GM19043 (cell line): ENCODE data around the gene AUTS2.
"Not testable (repeated sequence)": the region's sequence is repeated elsewhere in the genome, so short reads cannot be mapped to it uniquely, and the experiment has no call there.

Experiments
- ATAC-seq: cut with Tn5 transposase; IDR thresholded peaks from one replicate; pipeline ENCODE4 v1.9.1; 2021; ENCODE audit warnings: low read depth; ENCODE audit not compliant: unreplicated experiment

Gene AUTS2

DNA sequence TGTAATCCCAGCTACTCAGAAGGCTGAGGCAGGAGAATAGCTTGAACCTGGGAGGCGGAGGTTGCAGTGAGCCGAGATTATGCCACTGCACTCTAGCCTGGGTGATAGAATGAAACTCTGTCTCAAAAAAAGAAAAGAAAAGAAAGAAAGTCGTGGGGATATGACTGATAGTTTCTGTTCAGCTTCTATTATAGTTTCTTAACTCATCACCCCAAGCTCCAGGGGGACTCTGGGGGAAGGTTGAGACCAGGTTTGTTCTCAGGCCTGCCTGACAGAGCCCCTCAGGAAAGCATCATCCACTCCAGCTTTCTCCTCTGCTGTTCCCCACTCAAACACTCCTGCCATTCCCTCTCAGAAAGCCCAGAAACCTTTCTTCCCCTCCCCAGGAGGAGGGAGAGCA is 991.3 kb downstream of the AUTS2 start:
- ATAC-seq, result no peak

DNA sequence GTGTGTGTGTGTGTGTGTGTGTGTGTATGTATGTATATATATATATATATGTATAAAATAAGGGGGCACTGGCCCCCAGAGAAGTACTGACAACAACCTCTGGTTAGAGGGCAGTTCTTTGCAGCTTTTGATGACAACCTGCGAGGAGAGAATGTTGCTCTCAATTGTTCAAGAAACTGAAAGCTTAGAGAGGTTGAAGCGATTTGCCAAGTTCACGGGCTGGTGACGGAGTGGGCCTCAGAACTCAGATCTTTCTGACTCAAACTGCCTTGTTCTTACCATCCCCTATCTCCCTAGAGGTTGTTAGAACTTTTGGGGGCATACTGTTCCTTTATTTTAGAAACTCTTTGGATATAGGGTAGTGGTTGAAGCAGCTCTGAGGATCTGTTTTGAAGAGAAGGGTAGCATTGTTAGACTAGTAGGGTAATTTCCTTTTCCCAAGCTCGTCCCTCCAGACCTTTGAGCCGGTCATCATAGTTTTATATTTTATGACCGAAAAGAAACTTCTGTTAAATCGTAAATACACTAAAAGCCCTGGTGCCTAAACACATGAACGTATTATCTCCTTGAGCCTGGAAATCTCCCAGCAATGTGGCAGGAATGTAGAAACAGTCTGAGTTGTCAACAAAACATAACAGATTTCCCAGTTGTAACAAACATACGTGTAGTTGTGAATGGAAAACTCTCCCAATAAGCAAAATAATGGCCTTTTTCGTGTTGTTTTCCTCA is 992.0 kb downstream of the AUTS2 start:
- no peak for ATAC-seq

DNA sequence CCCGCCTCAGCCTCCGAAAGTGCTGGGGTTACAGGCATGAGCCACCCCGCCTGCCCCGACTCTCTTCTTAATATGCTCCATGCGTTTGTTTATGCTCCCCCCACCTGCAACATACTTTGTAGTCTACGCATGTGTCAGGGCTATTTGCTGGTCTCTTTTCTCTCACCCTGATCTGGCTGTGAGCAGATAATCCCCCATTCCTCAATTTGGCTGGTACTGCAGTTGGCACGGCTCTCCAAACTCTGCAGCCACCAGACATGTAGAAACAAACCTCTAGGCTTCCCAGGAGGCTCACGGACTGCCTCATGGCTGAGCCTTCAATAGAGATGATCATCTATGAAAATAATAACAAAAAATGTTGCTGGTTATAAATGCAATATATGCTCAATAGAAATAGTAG is 993.4 kb downstream of the AUTS2 start:
- no peak for ATAC-seq

DNA sequence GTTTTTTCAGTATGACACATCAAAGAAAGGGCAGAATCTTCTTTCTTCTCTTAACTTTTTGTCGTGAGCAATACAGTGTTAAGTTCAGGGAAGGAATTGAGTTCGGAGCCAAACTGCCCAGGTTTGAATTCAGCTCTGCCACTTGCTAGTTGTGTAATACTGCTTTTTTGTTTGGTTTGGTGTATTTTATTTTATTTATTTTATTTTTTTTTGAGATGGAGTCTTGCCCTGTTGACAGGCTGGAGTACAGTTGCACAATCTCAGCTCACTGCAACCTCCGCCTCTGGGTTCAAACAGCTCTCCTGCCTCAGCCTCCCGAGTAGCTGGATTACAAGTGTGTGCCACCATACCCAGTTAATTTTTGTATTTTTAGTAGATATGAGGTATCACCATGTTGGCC is 993.9 kb downstream of the AUTS2 start:
- no peak for ATAC-seq

DNA sequence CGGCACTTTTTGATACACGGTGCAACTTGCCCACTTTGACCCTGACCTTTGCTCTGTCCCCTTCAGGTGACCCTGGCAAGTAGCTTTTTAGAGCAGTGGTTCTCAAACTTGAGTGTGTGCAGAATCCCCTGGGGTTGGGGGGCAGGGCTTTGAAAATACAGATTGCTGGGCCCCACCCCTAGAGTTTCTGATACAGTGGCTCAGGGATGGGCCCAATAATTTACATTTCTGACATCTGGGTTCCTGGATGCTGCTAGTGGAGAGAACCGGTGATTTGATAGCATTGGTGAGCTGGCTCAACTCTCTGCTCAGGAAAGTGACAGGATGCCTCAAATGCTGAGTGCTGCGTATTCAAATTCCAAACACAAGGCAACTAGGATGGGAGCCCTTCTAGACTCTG is 995.9 kb downstream of the AUTS2 start:
- no peak for ATAC-seq

DNA sequence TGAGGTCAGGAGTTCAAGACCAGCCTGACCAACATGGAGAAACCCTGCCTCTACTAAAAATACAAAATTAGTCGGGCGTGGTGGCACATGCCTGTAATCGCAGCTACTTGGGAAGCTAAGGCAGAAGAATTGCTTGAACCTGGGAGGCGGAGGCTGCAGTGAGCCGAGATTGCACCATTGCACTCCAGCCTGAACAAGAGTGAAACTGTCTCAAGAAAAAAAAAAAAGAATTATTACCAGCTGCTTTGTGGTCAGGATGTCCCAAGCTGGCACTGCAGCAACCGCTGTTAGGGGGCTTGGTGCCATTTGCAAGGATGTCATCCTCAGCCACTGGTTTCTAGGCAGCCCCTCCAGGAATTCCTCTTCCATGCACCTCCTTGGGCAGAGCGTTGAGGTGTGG is 996.6 kb downstream of the AUTS2 start:
- not testable (repeated sequence) for ATAC-seq

DNA sequence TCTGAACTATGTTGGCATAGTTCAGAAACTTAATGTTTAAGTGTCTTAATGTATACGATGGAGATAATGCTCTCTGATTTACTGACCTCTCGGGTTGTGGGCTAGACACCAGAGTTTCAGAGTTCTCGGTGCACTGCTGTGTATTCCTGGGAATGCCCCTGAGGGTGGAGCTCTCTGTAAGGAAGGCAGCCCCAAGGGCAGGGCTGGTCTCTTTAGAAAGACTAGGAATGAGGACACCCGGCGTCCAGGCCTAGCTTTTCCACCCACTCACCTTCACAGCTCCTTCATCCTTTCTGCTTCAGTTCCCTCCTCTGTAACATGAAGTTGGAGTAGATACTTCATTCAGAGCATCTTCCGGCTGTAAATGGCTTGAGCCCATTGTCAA is 997.1 kb downstream of the AUTS2 start:
- no peak for ATAC-seq

DNA sequence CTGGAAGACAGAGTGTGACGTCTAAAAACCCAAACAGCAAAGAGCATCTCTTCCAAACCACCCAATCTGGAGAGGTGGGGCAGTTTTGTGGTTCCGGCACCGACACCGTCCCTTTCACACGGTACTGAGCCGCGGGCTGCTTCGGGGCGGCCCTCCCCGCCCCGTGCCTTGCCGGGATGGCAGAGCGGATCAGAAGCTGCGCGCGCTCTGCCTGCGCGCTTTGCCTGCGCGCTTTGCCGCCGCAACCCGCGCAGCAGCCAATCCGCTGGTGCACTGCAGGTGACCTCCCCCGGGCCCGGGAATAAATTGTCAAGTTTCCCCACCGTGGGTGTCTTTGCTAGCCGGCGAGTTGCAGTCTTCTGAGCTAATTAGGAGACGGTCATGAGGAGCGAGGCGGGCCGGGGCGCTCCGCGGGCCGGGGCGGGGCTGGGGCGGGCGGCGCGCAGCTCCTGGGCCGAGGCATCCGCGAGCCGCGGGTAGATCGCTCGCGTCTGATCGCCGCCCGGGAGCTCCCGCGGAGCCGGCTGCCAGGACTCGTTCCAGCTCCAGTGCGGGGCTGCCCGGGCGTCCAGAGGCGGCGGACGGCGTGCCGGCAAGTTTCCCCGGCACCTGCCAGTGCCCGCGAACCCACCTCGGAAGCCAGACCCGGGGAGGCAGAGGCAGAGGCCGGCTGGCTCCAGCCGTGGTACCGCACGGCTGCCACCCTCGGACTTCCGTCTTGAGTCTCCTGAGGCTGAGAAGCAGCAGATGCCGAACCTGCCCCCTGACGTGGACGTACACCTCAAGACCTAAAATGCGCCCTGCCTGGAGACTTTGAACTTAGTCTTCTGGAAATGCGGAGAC is 997.7 kb downstream of the AUTS2 start:
- ATAC-seq, result no peak

DNA sequence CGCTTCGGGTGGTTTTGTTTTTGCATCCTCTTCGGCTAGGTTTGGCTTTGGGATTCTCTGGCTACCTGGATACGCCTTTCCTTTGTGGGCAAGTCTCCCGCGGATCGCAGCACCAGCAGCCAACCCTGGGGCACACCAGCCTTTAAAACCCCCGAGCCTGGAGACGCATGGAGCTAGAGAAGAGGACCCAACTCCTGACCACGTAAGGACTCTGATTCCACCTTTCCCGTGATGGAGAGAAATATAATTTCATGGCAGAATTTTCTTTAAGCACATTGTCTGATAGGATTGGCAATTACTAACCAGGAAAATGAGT is 998.3 kb downstream of the AUTS2 start:
- ATAC-seq, result no peak

DNA sequence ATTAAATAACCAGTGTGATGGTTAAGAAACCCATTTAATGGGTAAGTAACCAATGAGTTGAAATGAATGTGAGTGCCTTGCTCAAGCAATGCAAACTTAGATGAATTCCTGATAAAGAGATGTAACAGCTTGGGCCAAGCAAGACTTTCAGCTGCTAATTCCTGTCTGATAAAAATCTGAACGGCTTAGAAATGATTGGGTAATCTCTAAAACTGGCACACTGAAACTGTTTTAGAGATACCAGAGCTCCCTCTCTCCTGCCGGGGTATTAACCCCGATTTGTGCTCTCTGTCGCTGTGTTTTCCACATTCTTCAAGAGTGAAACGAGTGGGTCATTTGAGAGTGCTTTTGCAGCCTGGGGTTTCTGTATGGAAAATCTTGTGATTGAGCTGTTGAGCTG is 998.8 kb downstream of the AUTS2 start:
- ATAC-seq, result no peak

DNA sequence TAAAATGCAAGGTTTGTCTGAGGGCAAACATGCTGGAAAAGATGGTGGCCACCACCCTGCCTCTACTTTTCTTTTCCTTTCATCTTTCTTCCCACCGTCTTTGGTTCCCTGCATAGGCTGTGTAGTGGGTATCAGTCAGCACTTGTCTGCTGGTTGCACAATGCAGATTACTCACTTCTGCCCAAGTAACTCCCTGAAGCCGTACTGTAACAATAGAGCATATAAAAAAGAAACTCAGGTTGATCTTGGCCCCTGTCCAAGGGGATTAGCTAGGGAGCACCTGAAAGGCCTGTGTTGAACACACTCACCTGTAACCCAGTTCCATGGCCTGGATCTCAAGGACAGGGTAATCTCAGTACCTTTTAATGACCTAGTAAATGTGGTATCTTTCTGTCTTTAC is 1000.7 kb downstream of the AUTS2 start:
- ATAC-seq, result no peak

DNA sequence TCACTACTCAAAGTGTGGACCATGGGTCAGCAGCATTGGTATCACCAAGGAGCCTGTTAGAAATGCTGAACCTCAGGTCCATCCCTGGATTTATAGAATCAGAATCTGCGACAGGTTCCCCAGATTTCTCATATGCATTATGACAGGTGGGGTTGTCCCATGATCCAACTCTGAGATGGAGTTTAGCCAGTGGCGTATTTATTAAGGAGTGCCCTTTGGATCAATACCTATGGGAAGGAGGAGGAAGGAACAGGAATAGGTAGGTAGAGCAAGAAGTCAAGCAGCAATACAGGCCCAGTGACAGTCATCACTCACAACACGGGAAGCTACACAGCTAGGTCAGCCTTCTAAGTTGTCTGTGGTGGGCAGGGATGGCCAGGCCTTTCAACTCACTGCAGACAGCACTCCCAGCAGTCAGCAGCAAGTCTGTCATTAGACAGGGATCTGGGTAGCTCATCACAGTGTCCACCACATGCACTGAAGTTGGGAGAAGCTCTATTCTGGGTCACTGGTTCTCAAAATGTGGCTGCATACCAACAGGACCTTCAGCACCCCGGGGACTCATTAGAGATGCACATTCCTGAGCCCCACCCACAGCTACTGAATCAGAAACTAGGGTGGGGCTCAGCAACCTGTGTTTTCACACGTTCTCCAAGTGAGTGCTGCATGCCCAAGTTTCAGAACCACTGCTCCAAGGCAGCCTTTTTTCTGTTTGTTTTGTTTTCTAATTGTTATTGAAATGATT is 1001.3 kb downstream of the AUTS2 start:
- no peak for ATAC-seq

DNA sequence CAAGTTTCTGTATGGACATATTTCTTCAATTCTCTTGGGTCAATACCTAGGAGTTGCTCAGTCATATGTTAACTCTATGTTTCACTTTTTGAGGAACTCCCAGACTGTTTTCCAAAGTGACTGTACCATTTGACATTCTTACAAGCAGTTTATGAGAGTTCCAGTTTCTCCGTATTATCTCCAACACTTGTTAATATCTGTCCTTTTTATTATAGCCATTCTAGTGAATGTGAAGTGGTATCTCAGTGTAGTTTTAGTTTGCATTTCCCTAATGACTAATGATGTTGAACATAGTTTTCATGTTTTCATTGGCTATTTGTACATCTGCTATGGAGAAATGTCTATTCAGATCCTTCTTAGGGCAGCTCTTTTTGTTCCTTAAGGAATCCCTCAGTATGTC is 1002.7 kb downstream of the AUTS2 start:
- ATAC-seq, result no peak

DNA sequence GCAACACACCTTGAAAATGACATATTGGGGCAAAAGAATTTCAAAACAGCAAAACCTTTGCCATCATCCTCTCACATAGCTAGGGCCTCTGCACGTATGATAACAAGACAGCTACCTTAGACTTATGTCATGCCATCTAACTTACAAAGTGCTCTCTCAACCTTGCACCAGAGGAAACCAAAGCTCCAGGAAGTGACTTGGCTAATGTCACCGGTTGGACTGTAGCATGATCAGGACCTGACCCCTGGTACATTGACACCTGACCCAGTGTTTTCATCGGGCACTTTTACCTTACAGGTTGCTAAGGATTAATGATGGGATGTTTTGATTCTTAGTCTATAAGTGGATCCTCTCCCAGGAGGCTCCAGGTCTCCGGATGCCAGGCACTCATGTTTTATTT is 1003.8 kb downstream of the AUTS2 start:
- ATAC-seq, result no peak

DNA sequence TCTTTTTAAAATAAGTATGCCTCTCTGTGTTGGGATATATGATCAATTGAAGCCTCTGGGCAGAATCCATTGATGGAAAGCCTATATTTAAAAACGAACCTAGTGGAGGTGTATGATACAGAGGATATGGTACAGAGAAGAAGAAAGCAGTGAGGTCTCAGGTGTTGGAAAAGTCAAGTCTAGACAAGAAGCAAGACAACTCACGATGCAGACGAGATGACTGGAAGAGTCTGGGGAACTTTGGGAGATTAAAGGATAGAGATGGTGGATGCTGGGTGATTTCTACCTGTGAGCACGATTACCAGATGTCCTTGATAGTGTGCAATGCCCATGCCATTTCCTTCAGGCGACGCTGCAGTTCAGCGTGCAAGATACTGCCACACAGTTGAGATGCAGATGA is 1009.0 kb downstream of the AUTS2 start:
- no peak for ATAC-seq

DNA sequence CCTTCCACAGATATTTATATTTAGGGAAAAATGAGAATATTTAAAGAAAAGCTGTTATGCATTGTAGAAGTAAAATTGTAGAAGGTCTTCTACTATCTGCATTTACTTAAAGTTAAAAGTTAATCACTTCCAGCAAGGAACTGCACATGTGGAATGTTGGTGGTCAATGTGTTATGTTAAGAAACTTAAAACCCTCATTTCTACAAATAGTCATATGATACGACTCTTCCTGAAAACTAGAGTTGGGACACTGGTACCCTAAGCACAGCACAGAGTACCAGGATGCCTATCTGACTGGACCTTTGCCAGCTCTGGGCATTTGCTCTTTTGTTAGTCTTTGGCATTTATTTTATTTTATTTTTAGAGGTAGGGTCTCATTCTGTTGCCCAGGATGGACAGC is 1009.5 kb downstream of the AUTS2 start:
- no peak for ATAC-seq

DNA sequence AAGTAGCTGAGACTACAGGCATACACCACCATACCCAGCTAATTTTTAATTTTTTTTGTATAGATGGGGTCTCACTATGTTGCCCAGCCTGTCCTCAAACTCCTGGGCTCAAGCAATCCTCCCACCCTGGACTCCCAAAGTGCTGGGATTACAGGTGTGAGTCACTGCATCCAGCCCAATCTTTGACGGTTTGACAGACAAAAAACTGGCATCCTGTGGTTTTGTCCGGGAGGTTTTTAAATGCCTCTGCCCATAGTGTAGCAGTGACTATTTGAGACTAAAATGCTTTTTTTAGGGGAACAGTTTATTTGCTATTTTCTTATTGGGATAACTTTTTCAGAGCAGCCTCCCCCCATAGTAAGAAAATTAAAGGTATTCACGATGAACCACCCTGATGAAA is 1010.0 kb downstream of the AUTS2 start:
- no peak for ATAC-seq

DNA sequence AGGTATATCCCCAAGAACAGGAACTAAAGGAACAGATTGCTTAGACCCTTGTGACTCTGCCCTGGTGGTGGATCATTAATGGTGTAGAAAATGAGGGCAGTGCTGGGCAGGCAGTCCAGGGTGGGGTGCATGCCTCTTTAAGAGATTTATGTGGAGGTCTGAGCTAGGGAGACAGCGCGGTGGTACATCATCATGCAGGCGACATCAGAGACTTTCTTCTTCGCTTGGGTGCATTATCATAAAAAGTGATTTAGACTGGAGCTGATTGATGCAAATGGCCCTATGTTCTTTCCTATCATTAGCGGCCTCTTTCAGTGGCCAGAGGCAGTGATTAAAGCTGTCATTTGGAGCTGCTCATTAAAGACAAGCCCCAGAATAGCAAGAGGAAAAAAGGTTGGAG is 1014.5 kb downstream of the AUTS2 start:
- ATAC-seq, result no peak

DNA sequence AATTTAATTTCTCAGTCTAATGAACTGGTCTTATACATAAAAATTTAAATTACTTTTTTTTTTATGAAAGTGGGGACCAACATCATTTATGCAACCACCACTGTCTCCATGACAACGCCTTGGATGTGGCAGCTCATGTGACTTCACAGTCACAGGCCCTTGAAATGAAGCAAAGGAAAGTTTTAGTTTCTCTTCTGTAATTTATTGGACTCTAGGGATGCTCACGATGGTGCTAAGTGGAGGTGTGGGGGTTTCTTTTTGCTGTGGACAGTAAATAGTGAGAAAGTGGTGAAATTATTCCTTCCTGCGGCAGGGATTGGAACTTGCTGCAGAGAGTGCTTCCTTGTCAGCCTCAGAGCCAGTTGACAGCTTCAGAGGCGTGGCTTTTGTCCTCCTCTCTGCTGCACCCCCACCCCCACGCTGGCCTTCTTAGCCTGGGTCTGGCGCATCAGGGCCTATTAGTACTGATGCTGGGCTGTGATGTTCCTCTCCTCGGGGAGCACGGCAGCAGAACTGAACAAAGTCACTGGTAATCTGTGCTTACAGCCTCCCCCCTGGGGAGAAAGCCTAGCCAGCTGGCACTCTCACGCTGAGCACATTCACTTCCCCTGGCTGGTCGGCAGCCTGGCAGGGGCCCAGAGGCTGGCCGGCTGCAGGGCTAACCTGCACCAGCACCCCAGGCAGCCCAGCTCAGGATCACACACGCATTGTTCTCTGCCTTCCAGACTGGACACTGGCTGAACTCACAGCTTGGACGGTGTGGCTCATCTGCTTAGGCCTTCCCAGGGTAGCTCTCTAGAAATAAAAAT is 1016.2 kb downstream of the AUTS2 start:
- no peak for ATAC-seq

DNA sequence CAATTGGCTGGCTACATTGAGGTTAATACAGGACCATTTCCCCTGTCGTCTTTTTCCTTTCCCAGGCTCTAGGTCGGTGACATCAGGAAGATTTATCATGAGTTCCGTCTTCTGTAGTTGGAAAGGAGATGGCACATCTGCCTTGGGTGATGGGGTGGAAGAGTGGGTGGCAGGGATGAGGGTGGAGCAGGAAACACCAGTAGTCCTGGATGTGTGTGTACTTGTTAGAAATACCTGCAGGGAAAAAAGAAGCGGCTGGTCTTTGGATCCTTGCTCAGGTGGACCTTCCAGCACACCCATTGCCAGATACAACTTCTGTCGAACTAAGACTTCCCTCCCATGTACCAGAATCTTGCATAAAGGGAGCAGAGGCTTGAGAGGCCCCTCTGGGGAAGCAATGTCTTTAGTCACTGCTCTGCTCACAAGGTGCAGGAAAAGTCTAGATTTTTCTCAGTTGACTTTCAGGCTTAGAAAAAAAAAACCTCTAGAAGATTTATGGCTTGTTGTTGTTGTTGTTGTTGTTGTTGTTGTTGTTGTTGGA is 1016.9 kb downstream of the AUTS2 start:
- no peak for ATAC-seq

DNA sequence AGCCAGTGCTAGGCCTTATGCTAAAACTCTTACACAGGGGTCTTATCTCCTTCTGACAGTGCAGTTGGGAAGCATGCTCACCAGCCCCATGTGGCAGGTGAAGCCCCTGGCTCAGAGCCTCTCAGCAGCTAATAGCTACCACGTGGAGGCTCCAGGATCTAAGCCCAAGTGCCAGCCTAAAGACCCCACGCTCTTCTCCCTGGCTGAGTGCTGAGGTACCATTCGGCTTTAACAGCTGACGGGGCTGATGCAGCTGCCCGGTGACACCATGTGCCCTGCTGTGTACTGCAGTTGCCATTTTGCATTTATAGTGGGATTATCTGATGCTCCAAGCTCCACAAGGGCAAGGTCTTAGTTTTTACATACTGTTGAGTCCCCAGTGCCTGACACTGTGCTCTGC is 1017.9 kb downstream of the AUTS2 start:
- no peak for ATAC-seq
